Measurements from ENCODE around the gene STUM.

STUM gene

GRCh38 chr1:226657895-226658545, 109.5 kb downstream of the STUM start:
- no peak for TF ChIP-seq CTCF (conservative IDR thresholded peaks at IDR 0.05; ENCODE audit: low read depth, low read length)
- DNase-seq (ENCODE audit: low read depth) = no peak
- H3K4me3 ChIP-seq (ENCODE audit: low read length) = no peak overlapping the region

- no peak for DNase-seq (ENCODE audit: low read depth)
- no peak for TF ChIP-seq CTCF (conservative IDR thresholded peaks at IDR 0.05; ENCODE audit: low read depth, low read length)
- H3K4me3 ChIP-seq (ENCODE audit: low read length) = no peak overlapping the region
Measured at GRCh38 chr1:226658546-226659125, 110.1 kb downstream of the STUM start.
